Measurements from ENCODE around the gene RIPOR3. TPM values are rescaled to one million over a fixed set of nuclear protein-coding genes. Genes with fewer than 3 reads are reported as not detected.

The RIPOR3 gene
- polyA plus RNA-seq, 1 experiment: 11.5 TPM

- TF ChIP-seq CTCF (IDR thresholded peaks at IDR 0.05; ENCODE audit: low read depth, low read length): no peak
- no peaks in the 10 kb centered on the region for H3K9me3 ChIP-seq (ENCODE audit: control insufficient read depth, insufficient read depth, low read length)
- ChIA-PET POLR2A (interaction anchor here (0.7 kb wide), 1 partner anchor 13 kb away, joined by 3 read pairs; no protein-coding TSS in a partner anchor), CTCF (interaction anchor here (0.5 to 1.8 kb wide), 2 partner anchors 201 to 238 kb away, joined by 3 to 6 read pairs; no protein-coding TSS in a partner anchor)
- no peak overlapping the region for H3K4me3 ChIP-seq (ENCODE audit: low read depth, low read length)
- H3K27me3 ChIP-seq (ENCODE audit: control insufficient read depth, insufficient read depth, low read length): no peaks in the 10 kb centered on the region
- H3K27ac ChIP-seq (ENCODE audit: low read depth, low read length): no peak overlapping the region
- no peak for DNase-seq (ENCODE audit: low read depth, low spot score)
These were observed 142.9 kb downstream of the RIPOR3 start for GRCh38 chr20:50548396-50548795.

GRCh38 chr20:50547964-50548363, 143.4 kb downstream of the RIPOR3 start:
- H3K27me3 ChIP-seq (ENCODE audit: control insufficient read depth, insufficient read depth, low read length): no peaks in the 10 kb centered on the region
- H3K27ac ChIP-seq (ENCODE audit: low read depth, low read length): no peak overlapping the region
- DNase-seq (ENCODE audit: low read depth, low spot score): no peak
- H3K9me3 ChIP-seq (ENCODE audit: control insufficient read depth, insufficient read depth, low read length): no peaks in the 10 kb centered on the region
- POLR2A ChIA-PET: interaction anchor here (0.7 kb wide), 1 partner anchor 14 kb away, joined by 3 read pairs; no protein-coding TSS in a partner anchor
- CTCF ChIA-PET: interaction anchor here (0.5 to 1.3 kb wide), 2 partner anchors 201 to 238 kb away, joined by 3 to 4 read pairs; no protein-coding TSS in a partner anchor
- H3K4me3 ChIP-seq (ENCODE audit: low read depth, low read length): no peak overlapping the region
- TF ChIP-seq CTCF (IDR thresholded peaks at IDR 0.05; ENCODE audit: low read depth, low read length): no peak

GRCh38 chr20:50546729-50547314, 144.5 kb downstream of the RIPOR3 start:
- no peak for DNase-seq (ENCODE audit: low read depth, low spot score)
- POLR2A ChIA-PET: no interaction called here
- no peak overlapping the region for H3K4me3 ChIP-seq (ENCODE audit: low read depth, low read length)
- CTCF ChIA-PET: interaction anchor here (1.3 kb wide), 1 partner anchor 202 kb away, joined by 4 read pairs; no protein-coding TSS in a partner anchor
- H3K27me3 ChIP-seq (ENCODE audit: control insufficient read depth, insufficient read depth, low read length): no peaks in the 10 kb centered on the region
- H3K9me3 ChIP-seq (ENCODE audit: control insufficient read depth, insufficient read depth, low read length): no peaks in the 10 kb centered on the region
- H3K27ac ChIP-seq (ENCODE audit: low read depth, low read length): no peak overlapping the region
- no peak for TF ChIP-seq CTCF (IDR thresholded peaks at IDR 0.05; ENCODE audit: low read depth, low read length)

DNA sequence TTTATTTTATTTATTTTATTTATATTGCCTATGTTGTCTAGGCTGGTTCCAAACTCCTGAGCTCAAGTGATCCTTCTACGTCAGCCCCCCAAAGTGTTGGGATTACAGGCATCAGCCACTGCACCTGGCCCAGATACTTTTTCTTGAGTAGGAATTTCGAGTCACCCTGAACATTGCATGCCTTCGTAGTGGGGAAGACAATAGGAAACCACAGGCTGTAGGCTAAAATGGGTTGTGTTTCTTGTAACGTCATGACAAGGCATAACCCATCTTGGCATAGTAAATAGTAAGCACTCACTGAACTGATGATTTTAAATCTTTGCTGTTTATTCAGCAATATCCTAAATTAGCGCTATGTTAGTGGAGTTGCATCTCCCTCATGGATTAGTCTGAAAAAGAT, 146.2 kb downstream of the RIPOR3 start:
- POLR2A ChIA-PET: interaction anchor here (0.6 to 1.0 kb wide), 2 partner anchors 11 to 369 kb away, joined by 3 to 4 read pairs; no protein-coding TSS in a partner anchor
- TF ChIP-seq CTCF (IDR thresholded peaks at IDR 0.05; ENCODE audit: low read depth, low read length): no peak
- no peaks in the 10 kb centered on the region for H3K27me3 ChIP-seq (ENCODE audit: control insufficient read depth, insufficient read depth, low read length)
- no peak overlapping the region for H3K4me3 ChIP-seq (ENCODE audit: low read depth, low read length)
- CTCF ChIA-PET: interaction anchor here (1.8 kb wide), 1 partner anchor 44 kb away, joined by 4 read pairs; no protein-coding TSS in a partner anchor
- H3K9me3 ChIP-seq (ENCODE audit: control insufficient read depth, insufficient read depth, low read length): no peaks in the 10 kb centered on the region
- H3K27ac ChIP-seq (ENCODE audit: low read depth, low read length): no peak overlapping the region
- no peak for DNase-seq (ENCODE audit: low read depth, low spot score)

DNA sequence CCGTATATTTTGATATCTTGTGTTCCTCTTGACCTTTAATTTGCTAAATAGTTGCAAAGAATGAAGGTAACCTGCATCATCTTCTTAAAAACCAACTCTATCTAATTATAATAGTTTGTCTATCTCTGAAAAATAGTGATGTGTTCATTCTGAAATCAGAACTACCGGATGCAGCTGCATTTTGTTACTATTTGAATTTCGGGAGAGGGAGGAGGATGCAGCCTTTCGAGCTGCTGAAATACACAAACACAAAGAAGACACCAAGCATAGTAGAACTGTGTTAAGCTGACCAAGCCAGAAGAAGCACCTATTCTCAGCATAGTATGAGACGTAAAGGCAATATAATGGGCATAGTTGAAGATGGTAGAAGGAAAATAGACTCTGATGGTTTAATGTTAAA, 148.0 kb downstream of the RIPOR3 start:
- CTCF ChIA-PET: interaction anchor here (1.1 to 1.3 kb wide), 2 partner anchors 9 to 31 kb away, joined by 3 read pairs; no protein-coding TSS in a partner anchor
- no peak for TF ChIP-seq CTCF (IDR thresholded peaks at IDR 0.05; ENCODE audit: low read depth, low read length)
- POLR2A ChIA-PET: no interaction called here
- no peaks in the 10 kb centered on the region for H3K9me3 ChIP-seq (ENCODE audit: control insufficient read depth, insufficient read depth, low read length)
- no peaks in the 10 kb centered on the region for H3K27me3 ChIP-seq (ENCODE audit: control insufficient read depth, insufficient read depth, low read length)
- H3K4me3 ChIP-seq (ENCODE audit: low read depth, low read length): no peak overlapping the region
- no peak overlapping the region for H3K27ac ChIP-seq (ENCODE audit: low read depth, low read length)
- DNase-seq (ENCODE audit: low read depth, low spot score): no peak

All from AG04450 (cell line).